ENCODE data around the gene RNASEL.

Gene RNASEL

DNA sequence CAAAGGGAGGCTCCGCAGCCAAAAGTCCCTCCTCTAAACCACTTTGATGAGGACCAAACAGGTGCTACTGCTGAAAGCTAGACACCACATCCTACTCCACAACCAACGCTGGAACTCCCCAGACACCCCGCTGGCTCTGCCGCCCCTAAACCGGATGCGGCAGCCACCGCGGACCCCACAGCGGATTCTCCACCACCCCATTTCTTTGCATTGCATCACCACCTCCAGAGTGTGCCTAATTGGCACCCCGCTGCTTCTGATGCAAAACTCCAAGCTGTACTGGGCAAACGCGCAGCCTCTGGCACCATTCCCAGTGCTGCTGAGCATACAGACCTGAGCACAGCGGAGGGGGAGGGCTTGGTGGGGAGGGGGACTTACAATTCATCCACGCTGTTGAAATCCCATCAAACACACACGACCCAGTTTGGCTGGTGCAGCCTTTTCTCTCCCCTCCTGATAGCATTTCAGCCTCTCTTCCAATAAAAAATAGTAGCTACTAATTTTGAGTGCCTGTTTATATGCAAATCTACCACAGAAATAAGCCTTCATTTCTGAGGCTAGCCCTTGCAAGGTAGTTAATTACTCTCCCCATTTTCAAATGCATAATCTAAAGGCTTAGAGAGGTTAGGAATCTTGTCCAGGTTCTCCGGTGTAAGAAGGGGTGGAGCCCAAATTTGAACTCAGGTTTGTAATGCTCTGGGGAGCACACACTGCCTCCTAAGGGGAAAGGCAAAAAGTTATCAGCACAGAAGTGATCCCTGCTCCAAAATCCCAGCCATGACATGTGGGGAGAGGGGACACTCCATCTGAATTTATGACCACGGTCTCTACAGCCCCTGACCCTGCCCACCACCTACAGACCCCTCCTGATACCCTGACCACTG, 27.3 kb upstream of the RNASEL start (continued):
- TF ChIP-seq ZNF138 (tag by site-specific recombination; IDR thresholded peaks at IDR 0.05; ENCODE audit: borderline replicate concordance) (no peak), ZNF391 (tag by site-specific recombination; IDR thresholded peaks at IDR 0.05; ENCODE audit: borderline replicate concordance, low read depth) (peak; percentile 68), ZBTB7A (tag by site-specific recombination; IDR thresholded peaks at IDR 0.05; ENCODE audit: low read depth) (peak; percentile 90; the same call in 1 of the 2 replicates), ZNF624 (tag by site-specific recombination; IDR thresholded peaks at IDR 0.05) (no peak), ZNF654 (tag by site-specific recombination; IDR thresholded peaks at IDR 0.05; ENCODE audit: low read depth) (no peak), ZNF768 (tag by site-specific recombination; IDR thresholded peaks at IDR 0.05) (no peak), KLF1 (tag by site-specific recombination; IDR thresholded peaks at IDR 0.05) (peak; percentile 70), ZNF830 (tag by site-specific recombination; IDR thresholded peaks at IDR 0.05; ENCODE audit: low read depth) (no peak), ZNF266 (tag by site-specific recombination; IDR thresholded peaks at IDR 0.05; ENCODE audit: low read depth) (no peak), ZNF2 (tag by site-specific recombination; IDR thresholded peaks at IDR 0.05) (peak; percentile 95), ZNF510 (tag by site-specific recombination; IDR thresholded peaks at IDR 0.05; ENCODE audit: insufficient replicate concordance) (no peak), HOXC10 (CRISPR knock-in tag; IDR thresholded peaks at IDR 0.05) (no peak), ZNF626 (tag by site-specific recombination; IDR thresholded peaks at IDR 0.05) (no peak), ZNF24 (tag by site-specific recombination; IDR thresholded peaks at IDR 0.05) (peak; percentile 93), ZNF600 (tag by site-specific recombination; IDR thresholded peaks at IDR 0.05) (peak; percentile 86), ZXDB (tag by site-specific recombination; IDR thresholded peaks at IDR 0.05) (peak; percentile 92), ZNF394 (tag by site-specific recombination; IDR thresholded peaks at IDR 0.05; ENCODE audit: borderline replicate concordance) (peak; percentile 63), MEIS1 (CRISPR knock-in tag; IDR thresholded peaks at IDR 0.05; ENCODE audit: borderline replicate concordance) (no peak), ZNF169 (tag by site-specific recombination; IDR thresholded peaks at IDR 0.05) (no peak), ZNF660 (tag by site-specific recombination; IDR thresholded peaks at IDR 0.05) (peak; percentile 88), ZNF274 (IDR thresholded peaks at IDR 0.05; ENCODE audit: low read length) (no peak), ZNF274 (tag by site-specific recombination; IDR thresholded peaks at IDR 0.05; ENCODE audit: borderline replicate concordance) (no peak), IKZF3 (tag by site-specific recombination; IDR thresholded peaks at IDR 0.05) (peak; percentile 99), YY2 (tag by site-specific recombination; IDR thresholded peaks at IDR 0.05) (peak; percentile 64; the same call in 1 of the 2 replicates)
- TF ChIP-seq, protein P1, sequence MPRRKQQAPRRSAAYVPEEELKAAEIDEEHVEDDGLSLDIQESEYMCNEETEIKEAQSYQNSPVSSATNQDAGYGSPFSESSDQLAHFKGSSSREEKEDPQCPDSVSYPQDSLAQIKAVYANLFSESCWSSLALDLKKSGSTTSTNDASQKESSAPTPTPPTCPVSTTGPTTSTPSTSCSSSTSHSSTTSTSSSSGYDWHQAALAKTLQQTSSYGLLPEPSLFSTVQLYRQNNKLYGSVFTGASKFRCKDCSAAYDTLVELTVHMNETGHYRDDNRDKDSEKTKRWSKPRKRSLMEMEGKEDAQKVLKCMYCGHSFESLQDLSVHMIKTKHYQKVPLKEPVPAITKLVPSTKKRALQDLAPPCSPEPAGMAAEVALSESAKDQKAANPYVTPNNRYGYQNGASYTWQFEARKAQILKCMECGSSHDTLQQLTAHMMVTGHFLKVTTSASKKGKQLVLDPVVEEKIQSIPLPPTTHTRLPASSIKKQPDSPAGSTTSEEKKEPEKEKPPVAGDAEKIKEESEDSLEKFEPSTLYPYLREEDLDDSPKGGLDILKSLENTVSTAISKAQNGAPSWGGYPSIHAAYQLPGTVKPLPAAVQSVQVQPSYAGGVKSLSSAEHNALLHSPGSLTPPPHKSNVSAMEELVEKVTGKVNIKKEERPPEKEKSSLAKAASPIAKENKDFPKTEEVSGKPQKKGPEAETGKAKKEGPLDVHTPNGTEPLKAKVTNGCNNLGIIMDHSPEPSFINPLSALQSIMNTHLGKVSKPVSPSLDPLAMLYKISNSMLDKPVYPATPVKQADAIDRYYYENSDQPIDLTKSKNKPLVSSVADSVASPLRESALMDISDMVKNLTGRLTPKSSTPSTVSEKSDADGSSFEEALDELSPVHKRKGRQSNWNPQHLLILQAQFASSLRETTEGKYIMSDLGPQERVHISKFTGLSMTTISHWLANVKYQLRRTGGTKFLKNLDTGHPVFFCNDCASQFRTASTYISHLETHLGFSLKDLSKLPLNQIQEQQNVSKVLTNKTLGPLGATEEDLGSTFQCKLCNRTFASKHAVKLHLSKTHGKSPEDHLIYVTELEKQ (tag by site-specific recombination; IDR thresholded peaks at IDR 0.05; ENCODE audit: borderline replicate concordance): peak; percentile 92
- TF ChIP-seq, protein P2, sequence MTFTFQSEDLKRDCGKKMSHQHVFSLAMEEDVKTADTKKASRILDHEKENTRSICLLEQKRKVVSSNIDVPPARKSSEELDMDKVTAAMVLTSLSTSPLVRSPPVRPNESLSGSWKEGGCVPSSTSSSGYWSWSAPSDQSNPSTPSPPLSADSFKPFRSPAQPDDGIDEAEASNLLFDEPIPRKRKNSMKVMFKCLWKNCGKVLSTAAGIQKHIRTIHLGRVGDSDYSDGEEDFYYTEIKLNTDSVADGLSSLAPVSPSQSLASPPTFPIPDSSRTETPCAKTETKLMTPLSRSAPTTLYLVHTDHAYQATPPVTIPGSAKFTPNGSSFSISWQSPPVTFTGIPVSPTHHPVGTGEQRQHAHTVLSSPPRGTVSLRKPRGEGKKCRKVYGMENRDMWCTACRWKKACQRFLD (tag by site-specific recombination; IDR thresholded peaks at IDR 0.05): no peak
- TF ChIP-seq, protein P3, sequence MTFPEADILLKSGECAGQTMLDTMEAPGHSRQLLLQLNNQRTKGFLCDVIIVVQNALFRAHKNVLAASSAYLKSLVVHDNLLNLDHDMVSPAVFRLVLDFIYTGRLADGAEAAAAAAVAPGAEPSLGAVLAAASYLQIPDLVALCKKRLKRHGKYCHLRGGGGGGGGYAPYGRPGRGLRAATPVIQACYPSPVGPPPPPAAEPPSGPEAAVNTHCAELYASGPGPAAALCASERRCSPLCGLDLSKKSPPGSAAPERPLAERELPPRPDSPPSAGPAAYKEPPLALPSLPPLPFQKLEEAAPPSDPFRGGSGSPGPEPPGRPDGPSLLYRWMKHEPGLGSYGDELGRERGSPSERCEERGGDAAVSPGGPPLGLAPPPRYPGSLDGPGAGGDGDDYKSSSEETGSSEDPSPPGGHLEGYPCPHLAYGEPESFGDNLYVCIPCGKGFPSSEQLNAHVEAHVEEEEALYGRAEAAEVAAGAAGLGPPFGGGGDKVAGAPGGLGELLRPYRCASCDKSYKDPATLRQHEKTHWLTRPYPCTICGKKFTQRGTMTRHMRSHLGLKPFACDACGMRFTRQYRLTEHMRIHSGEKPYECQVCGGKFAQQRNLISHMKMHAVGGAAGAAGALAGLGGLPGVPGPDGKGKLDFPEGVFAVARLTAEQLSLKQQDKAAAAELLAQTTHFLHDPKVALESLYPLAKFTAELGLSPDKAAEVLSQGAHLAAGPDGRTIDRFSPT (tag by site-specific recombination; IDR thresholded peaks at IDR 0.05): no peak
- TF ChIP-seq, protein P4, sequence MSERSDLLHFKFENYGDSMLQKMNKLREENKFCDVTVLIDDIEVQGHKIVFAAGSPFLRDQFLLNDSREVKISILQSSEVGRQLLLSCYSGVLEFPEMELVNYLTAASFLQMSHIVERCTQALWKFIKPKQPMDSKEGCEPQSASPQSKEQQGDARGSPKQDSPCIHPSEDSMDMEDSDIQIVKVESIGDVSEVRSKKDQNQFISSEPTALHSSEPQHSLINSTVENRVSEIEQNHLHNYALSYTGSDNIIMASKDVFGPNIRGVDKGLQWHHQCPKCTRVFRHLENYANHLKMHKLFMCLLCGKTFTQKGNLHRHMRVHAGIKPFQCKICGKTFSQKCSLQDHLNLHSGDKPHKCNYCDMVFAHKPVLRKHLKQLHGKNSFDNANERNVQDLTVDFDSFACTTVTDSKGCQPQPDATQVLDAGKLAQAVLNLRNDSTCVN (tag by site-specific recombination; optimal IDR thresholded peaks at IDR 0.05): peak; percentile 38
- TF ChIP-seq, protein P5, sequence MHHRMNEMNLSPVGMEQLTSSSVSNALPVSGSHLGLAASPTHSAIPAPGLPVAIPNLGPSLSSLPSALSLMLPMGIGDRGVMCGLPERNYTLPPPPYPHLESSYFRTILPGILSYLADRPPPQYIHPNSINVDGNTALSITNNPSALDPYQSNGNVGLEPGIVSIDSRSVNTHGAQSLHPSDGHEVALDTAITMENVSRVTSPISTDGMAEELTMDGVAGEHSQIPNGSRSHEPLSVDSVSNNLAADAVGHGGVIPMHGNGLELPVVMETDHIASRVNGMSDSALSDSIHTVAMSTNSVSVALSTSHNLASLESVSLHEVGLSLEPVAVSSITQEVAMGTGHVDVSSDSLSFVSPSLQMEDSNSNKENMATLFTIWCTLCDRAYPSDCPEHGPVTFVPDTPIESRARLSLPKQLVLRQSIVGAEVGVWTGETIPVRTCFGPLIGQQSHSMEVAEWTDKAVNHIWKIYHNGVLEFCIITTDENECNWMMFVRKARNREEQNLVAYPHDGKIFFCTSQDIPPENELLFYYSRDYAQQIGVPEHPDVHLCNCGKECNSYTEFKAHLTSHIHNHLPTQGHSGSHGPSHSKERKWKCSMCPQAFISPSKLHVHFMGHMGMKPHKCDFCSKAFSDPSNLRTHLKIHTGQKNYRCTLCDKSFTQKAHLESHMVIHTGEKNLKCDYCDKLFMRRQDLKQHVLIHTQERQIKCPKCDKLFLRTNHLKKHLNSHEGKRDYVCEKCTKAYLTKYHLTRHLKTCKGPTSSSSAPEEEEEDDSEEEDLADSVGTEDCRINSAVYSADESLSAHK (tag by site-specific recombination; IDR thresholded peaks at IDR 0.05): peak; percentile 90

All from HEK293 (cell line).